ENCODE results near the gene OSBPL3. TPM values are rescaled to one million over a fixed set of nuclear protein-coding genes. Genes with fewer than 3 reads are reported as not detected.

Gene OSBPL3
- polyA plus RNA-seq, 1 donor from 2014 or later: 0.26 TPM

- Histone ChIP-seq H3K9me3 (ENCODE audit: low read length) (no peaks in the 10 kb centered on the region), H3K27ac (ENCODE audit: low read length) (no peak overlapping the region), H3K4me3 (ENCODE audit: low read length) (no peak overlapping the region), H3K79me2 (replicated peaks; ENCODE audit: insufficient read depth, low read length) (no peaks in the 10 kb centered on the region), H3K4me2 (ENCODE audit: low read length) (no peak overlapping the region), H2AFZ (ENCODE audit: low read depth, low read length) (no peak overlapping the region), H3K27me3 (ENCODE audit: insufficient read depth, low read depth, low read length) (no peaks in the 10 kb centered on the region), H3K9me2 (ENCODE audit: insufficient read depth, low read length) (no peaks in the 10 kb centered on the region), H3K9ac (ENCODE audit: low read length) (no peak overlapping the region), H4K20me1 (ENCODE audit: insufficient read depth) (no peaks in the 10 kb centered on the region), H3K36me3 (ENCODE audit: insufficient read depth, low read length) (no peaks in the 10 kb centered on the region), H3F3A (ENCODE audit: insufficient read depth, low read length, poor library complexity, severe bottlenecking) (no peaks in the 10 kb centered on the region)
- TF ChIP-seq TAF1 (IDR thresholded peaks at IDR 0.05; ENCODE audit: low read depth) (no peak), EP300 (conservative IDR thresholded peaks at IDR 0.05; ENCODE audit: poor library complexity, severe bottlenecking) (no peak), RAD21 (conservative IDR thresholded peaks at IDR 0.05) (no peak), EZH2 (IDR thresholded peaks at IDR 0.05; ENCODE audit: borderline replicate concordance, insufficient read depth, low read length, poor library complexity, severe bottlenecking) (no peak), CTCF (IDR thresholded peaks at IDR 0.05; ENCODE audit: poor library complexity, severe bottlenecking) (no peak), SMC3 (conservative IDR thresholded peaks at IDR 0.05; ENCODE audit: poor library complexity) (no peak), POLR2AphosphoS5 (IDR thresholded peaks at IDR 0.05) (no peak), MXI1 (conservative IDR thresholded peaks at IDR 0.05; ENCODE audit: poor library complexity, severe bottlenecking) (no peak), REST (IDR thresholded peaks at IDR 0.05; ENCODE audit: borderline replicate concordance) (no peak)
These were observed 155.1 kb downstream of the OSBPL3 start for GRCh38 chr7:24824896-24825295.

- Histone ChIP-seq H3K27me3 (ENCODE audit: insufficient read depth, low read depth, low read length) (no peaks in the 10 kb centered on the region), H3K4me3 (ENCODE audit: low read length) (no peak overlapping the region), H3K27ac (ENCODE audit: low read length) (no peak overlapping the region), H3K36me3 (ENCODE audit: insufficient read depth, low read length) (no peaks in the 10 kb centered on the region), H3K4me2 (ENCODE audit: low read length) (no peak overlapping the region), H3F3A (ENCODE audit: insufficient read depth, low read length, poor library complexity, severe bottlenecking) (no peaks in the 10 kb centered on the region), H4K20me1 (ENCODE audit: insufficient read depth) (no peaks in the 10 kb centered on the region), H3K79me2 (replicated peaks; ENCODE audit: insufficient read depth, low read length) (no peaks in the 10 kb centered on the region), H3K9me2 (ENCODE audit: insufficient read depth, low read length) (no peaks in the 10 kb centered on the region), H2AFZ (ENCODE audit: low read depth, low read length) (no peak overlapping the region), H3K9me3 (ENCODE audit: low read length) (no peaks in the 10 kb centered on the region), H3K9ac (ENCODE audit: low read length) (no peak overlapping the region)
- TF ChIP-seq SMC3 (conservative IDR thresholded peaks at IDR 0.05; ENCODE audit: poor library complexity) (no peak), POLR2AphosphoS5 (IDR thresholded peaks at IDR 0.05) (no peak), MXI1 (conservative IDR thresholded peaks at IDR 0.05; ENCODE audit: poor library complexity, severe bottlenecking) (no peak), RAD21 (conservative IDR thresholded peaks at IDR 0.05) (no peak), EZH2 (IDR thresholded peaks at IDR 0.05; ENCODE audit: borderline replicate concordance, insufficient read depth, low read length, poor library complexity, severe bottlenecking) (no peak), CTCF (IDR thresholded peaks at IDR 0.05; ENCODE audit: poor library complexity, severe bottlenecking) (no peak), REST (IDR thresholded peaks at IDR 0.05; ENCODE audit: borderline replicate concordance) (no peak), EP300 (conservative IDR thresholded peaks at IDR 0.05; ENCODE audit: poor library complexity, severe bottlenecking) (no peak), TAF1 (IDR thresholded peaks at IDR 0.05; ENCODE audit: low read depth) (no peak)
These were observed 155.6 kb downstream of the OSBPL3 start for GRCh38 chr7:24824400-24824799.

All from neural cell (in vitro differentiated cells).